ENCODE data around the gene YIPF1. TPM values are rescaled to one million over a fixed set of nuclear protein-coding genes. Genes with fewer than 3 reads are reported as not detected.

The YIPF1 gene
- total RNA-seq, 6 experiments from 2014 or later: 20.5 to 34.5 (median 25.4) TPM

DNA sequence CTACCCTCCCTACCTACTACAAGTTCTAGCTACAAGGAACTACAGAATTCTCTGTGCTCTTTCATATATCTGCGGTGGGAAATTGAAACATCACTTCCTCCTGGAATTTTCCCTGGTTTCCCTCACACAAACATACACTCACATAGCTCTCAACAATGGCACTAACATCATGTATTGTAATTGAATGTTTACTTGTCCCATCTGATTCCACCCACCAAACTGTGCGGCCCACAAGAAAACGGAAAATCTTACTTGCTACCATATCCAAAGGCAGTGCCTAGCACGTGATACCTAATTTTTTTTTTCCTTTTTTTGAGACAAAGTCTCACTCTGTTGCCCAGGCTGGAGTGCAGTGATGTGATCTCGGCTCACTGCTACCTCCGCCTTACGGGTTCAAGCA lies 85.4 kb downstream of the YIPF1 start:
- Histone ChIP-seq H3K27me3 (no peaks in the 10 kb centered on the region), H3K4me1 (no peaks in the 10 kb centered on the region), H3K27ac (no peak overlapping the region), H3K4me3 (no peak overlapping the region), H3K9me3 (no peaks in the 10 kb centered on the region), H3K36me3 (peaks cover 0 to 15% (median 3%) of the 10 kb centered on the region in 4 donors)
- TF ChIP-seq, protein P1, sequence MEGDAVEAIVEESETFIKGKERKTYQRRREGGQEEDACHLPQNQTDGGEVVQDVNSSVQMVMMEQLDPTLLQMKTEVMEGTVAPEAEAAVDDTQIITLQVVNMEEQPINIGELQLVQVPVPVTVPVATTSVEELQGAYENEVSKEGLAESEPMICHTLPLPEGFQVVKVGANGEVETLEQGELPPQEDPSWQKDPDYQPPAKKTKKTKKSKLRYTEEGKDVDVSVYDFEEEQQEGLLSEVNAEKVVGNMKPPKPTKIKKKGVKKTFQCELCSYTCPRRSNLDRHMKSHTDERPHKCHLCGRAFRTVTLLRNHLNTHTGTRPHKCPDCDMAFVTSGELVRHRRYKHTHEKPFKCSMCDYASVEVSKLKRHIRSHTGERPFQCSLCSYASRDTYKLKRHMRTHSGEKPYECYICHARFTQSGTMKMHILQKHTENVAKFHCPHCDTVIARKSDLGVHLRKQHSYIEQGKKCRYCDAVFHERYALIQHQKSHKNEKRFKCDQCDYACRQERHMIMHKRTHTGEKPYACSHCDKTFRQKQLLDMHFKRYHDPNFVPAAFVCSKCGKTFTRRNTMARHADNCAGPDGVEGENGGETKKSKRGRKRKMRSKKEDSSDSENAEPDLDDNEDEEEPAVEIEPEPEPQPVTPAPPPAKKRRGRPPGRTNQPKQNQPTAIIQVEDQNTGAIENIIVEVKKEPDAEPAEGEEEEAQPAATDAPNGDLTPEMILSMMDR (IDR thresholded peaks at IDR 0.05): no peak
- no peak for TF ChIP-seq POLR2A (IDR thresholded peaks at IDR 0.05)
- ATAC-seq (no peak), DNase-seq (no peak)
- intact Hi-C loops (cut with DNase I): no loop called here
- 96% methylated on average over 5 of the region's 7 CpGs for WGBS (ENCODE audit: insufficient coverage, low coverage, low lambda C conversion rate, missing lambda C conversion rate)

Small RNAs within 50 kb of the gene (small RNA-seq; reads per million reads assigned to genes)
- 0 reads per million in 2 experiments for gene AL049745.1

Other genes with a start within 250 kb of the YIPF1 start
- gene GLIS1, start 150.6 kb downstream of the YIPF1 start, total RNA-seq: not detected
- gene NDC1, start 51.5 kb downstream of the YIPF1 start, total RNA-seq: 10 to 100 TPM in 2 of 6 experiments, 1 to 10 TPM in 4; 4.3 to 10.9 (median 5.7) TPM
- 100 to 1,000 TPM in 3 of 6 experiments, 10 to 100 TPM in 3; 27.2 to 132 (median 72.1) TPM for gene DIO1, start 4.4 kb upstream of the YIPF1 start, total RNA-seq
- 10 to 100 TPM; 11.7 to 19.3 (median 12.9) TPM for gene IFT25, start 55.9 kb upstream of the YIPF1 start, total RNA-seq
- 10 to 100 TPM in 4 of 6 experiments, 1 to 10 TPM in 2; 9.7 to 19.9 (median 14.8) TPM for gene LRRC42, start 56.6 kb upstream of the YIPF1 start, total RNA-seq
- under 1 TPM in 2 of 6 experiments, not detected in 4; 0.44 to 0.57 TPM for gene LDLRAD1, start 128.4 kb upstream of the YIPF1 start, total RNA-seq
- gene TMEM59, start 163.4 kb upstream of the YIPF1 start, total RNA-seq: 100 to 1,000 TPM; 133 to 379 (median 280) TPM
- gene TCEANC2, start 163.8 kb upstream of the YIPF1 start, total RNA-seq: 1 to 10 TPM; 1.2 to 2.9 (median 1.8) TPM